ENCODE data around the gene DSC1.

- TF ChIP-seq CTCF (IDR thresholded peaks at IDR 0.05) = no peak
- TF ChIP-seq EP300 (IDR thresholded peaks at IDR 0.05; ENCODE audit: low read depth) = no peak
- TF ChIP-seq POLR2A (IDR thresholded peaks at IDR 0.05) = no peak
Observed at GRCh38 chr18:31143025-31143424, 19.6 kb downstream of the DSC1 start.

Measured in transverse colon (tissue), 3 donors.